Suprapubic skin (tissue), 3 donors: ENCODE data around the gene LPP.

Experiments
- EP300 ChIP-seq: sonication (generic); formaldehyde crosslinking; IDR thresholded peaks from one replicate; pipeline ENCODE4 v1.6.1; 2017; ENCODE audit warnings: antibody characterized with exemption
- POLR2A ChIP-seq, 2 donors: fragments of 450-650 bp; IDR thresholded peaks; one replicate each; pipeline ENCODE4 v1.6.1; 2017; ENCODE audit warnings: antibody characterized with exemption in 2 of 2, mild to moderate bottlenecking in 2 of 2, moderate library complexity in 2 of 2
- TF ChIP-seq, protein P1 (sequence below), 2 donors: fragments of 200-600 bp in 1 of 2; fragments of 450-650 bp in 1 of 2; sonication (generic) in 1 of 2; IDR thresholded peaks; one replicate each; pipeline ENCODE4 v1.5.1; 2016 to 2019; ENCODE audit warnings: antibody characterized with exemption in 2 of 2, mild to moderate bottlenecking in 1 of 2, moderate library complexity in 1 of 2

DNA sequence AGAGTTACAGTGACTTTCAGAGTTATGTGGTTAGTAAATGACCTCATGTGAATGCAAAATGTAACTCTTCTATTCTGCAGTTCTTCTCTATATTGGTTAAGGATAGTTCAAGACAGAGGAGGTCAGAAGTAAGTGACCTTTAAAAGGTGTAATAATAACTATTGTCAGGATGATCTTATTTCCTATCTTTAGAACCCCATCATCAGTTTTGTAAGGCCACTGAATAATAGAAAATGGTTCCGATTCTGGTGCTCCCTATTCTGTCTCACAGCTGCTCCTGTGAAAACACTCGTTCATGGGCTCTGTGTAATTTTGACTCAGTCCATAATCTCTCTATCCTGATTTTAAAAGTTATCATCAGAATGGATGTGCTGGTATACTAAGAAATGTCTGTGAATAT lies 463.3 kb downstream of the LPP start:
- TF ChIP-seq EP300 (no peak), POLR2A (IDR thresholded peaks at IDR 0.05) (no peak)
- TF ChIP-seq, protein P1, sequence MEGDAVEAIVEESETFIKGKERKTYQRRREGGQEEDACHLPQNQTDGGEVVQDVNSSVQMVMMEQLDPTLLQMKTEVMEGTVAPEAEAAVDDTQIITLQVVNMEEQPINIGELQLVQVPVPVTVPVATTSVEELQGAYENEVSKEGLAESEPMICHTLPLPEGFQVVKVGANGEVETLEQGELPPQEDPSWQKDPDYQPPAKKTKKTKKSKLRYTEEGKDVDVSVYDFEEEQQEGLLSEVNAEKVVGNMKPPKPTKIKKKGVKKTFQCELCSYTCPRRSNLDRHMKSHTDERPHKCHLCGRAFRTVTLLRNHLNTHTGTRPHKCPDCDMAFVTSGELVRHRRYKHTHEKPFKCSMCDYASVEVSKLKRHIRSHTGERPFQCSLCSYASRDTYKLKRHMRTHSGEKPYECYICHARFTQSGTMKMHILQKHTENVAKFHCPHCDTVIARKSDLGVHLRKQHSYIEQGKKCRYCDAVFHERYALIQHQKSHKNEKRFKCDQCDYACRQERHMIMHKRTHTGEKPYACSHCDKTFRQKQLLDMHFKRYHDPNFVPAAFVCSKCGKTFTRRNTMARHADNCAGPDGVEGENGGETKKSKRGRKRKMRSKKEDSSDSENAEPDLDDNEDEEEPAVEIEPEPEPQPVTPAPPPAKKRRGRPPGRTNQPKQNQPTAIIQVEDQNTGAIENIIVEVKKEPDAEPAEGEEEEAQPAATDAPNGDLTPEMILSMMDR (IDR thresholded peaks at IDR 0.05) = no peak
